ENCODE results near the gene PGBD5. TPM values are rescaled to one million over a fixed set of nuclear protein-coding genes. Genes with fewer than 3 reads are reported as not detected.

Gene PGBD5
- total and polyA plus RNA-seq, 2 experiments from 2014 or later, result 0.82 to 2.4 TPM

- 75% methylated on average over 2 of the region's 9 CpGs for WGBS (ENCODE audit: low lambda C conversion rate, missing lambda C conversion rate)
- no peaks in the 10 kb centered on the region for H3K9me2 ChIP-seq (replicated peaks; ENCODE audit: insufficient read depth)
- peaks cover 3% of the 10 kb centered on the region for H3K27me3 ChIP-seq
These were observed 33.1 kb downstream of the PGBD5 start for GRCh38 chr1:230392920-230393521.

GRCh38 chr1:230392536-230392909 is 33.6 kb downstream of the PGBD5 start:
- Histone ChIP-seq H3K36me3 (replicated peaks; ENCODE audit: insufficient read depth, low read depth) (no peaks in the 10 kb centered on the region), H3K79me2 (no peaks in the 10 kb centered on the region), H3K9me2 (replicated peaks; ENCODE audit: insufficient read depth) (no peaks in the 10 kb centered on the region), H3K27me3 (peaks cover 3% of the 10 kb centered on the region), H3K27ac (no peak overlapping the region), H4K20me1 (ENCODE audit: insufficient read depth, poor library complexity, severe bottlenecking) (no peaks in the 10 kb centered on the region), H3K4me2 (no peak overlapping the region), H3K4me3 (no peak overlapping the region), H3K9me3 (ENCODE audit: low read depth) (no peaks in the 10 kb centered on the region), H2AFZ (no peak overlapping the region), H3K4me1 (ENCODE audit: insufficient read depth) (no peaks in the 10 kb centered on the region)
- WGBS (ENCODE audit: low lambda C conversion rate, missing lambda C conversion rate), result 66% methylated on average over 8 of the region's 9 CpGs
- no peak for TF ChIP-seq EZH2phosphoT487 (IDR thresholded peaks at IDR 0.05; ENCODE audit: low read depth, severe bottlenecking, unreplicated experiment)
- no peak for TF ChIP-seq EZH2 (IDR thresholded peaks at IDR 0.05; ENCODE audit: borderline replicate concordance)
- no peak for TF ChIP-seq CTCF (IDR thresholded peaks at IDR 0.05; ENCODE audit: poor library complexity)
- DNase-seq (ENCODE audit: low spot score), result no peak

More at GRCh38 chr1:230392920-230393521, 33.1 kb downstream of the PGBD5 start:
- no peak for DNase-seq (ENCODE audit: low spot score)
- Histone ChIP-seq H3K4me3 (no peak overlapping the region), H3K36me3 (replicated peaks; ENCODE audit: insufficient read depth, low read depth) (no peaks in the 10 kb centered on the region), H3K4me1 (ENCODE audit: insufficient read depth) (no peaks in the 10 kb centered on the region), H3K79me2 (no peaks in the 10 kb centered on the region), H2AFZ (no peak overlapping the region), H3K27ac (no peak overlapping the region), H3K4me2 (no peak overlapping the region), H3K9me3 (ENCODE audit: low read depth) (no peaks in the 10 kb centered on the region), H4K20me1 (ENCODE audit: insufficient read depth, poor library complexity, severe bottlenecking) (no peaks in the 10 kb centered on the region)
- no peak for TF ChIP-seq CTCF (IDR thresholded peaks at IDR 0.05; ENCODE audit: poor library complexity)
- no peak for TF ChIP-seq EZH2phosphoT487 (IDR thresholded peaks at IDR 0.05; ENCODE audit: low read depth, severe bottlenecking, unreplicated experiment)
- no peak for TF ChIP-seq EZH2 (IDR thresholded peaks at IDR 0.05; ENCODE audit: borderline replicate concordance)

GRCh38 chr1:230391776-230392535 is 34.2 kb downstream of the PGBD5 start:
- Histone ChIP-seq H3K36me3 (replicated peaks; ENCODE audit: insufficient read depth, low read depth) (no peaks in the 10 kb centered on the region), H3K27ac (no peak overlapping the region), H3K79me2 (no peaks in the 10 kb centered on the region), H3K4me2 (no peak overlapping the region), H3K9me2 (replicated peaks; ENCODE audit: insufficient read depth) (no peaks in the 10 kb centered on the region), H3K4me3 (no peak overlapping the region), H3K27me3 (peaks cover 3% of the 10 kb centered on the region), H3K4me1 (ENCODE audit: insufficient read depth) (no peaks in the 10 kb centered on the region), H3K9me3 (ENCODE audit: low read depth) (no peaks in the 10 kb centered on the region), H2AFZ (no peak overlapping the region), H4K20me1 (ENCODE audit: insufficient read depth, poor library complexity, severe bottlenecking) (no peaks in the 10 kb centered on the region)
- WGBS (ENCODE audit: low lambda C conversion rate, missing lambda C conversion rate), result 72% methylated on average over 20 of the region's 20 CpGs
- TF ChIP-seq EZH2phosphoT487 (IDR thresholded peaks at IDR 0.05; ENCODE audit: low read depth, severe bottlenecking, unreplicated experiment), result no peak
- TF ChIP-seq CTCF (IDR thresholded peaks at IDR 0.05; ENCODE audit: poor library complexity), result no peak
- TF ChIP-seq EZH2 (IDR thresholded peaks at IDR 0.05; ENCODE audit: borderline replicate concordance), result no peak
- DNase-seq (ENCODE audit: low spot score), result no peak
